GM21786 (cell line): Measurements from ENCODE around the gene GYPE.
"Not testable (repeated sequence)": the region's sequence is repeated elsewhere in the genome, so short reads cannot be mapped to it uniquely, and the experiment has no call there.

ENCODE experiments used
- ATAC-seq: cut with Tn5 transposase; IDR thresholded peaks from one replicate; pipeline ENCODE4 v1.9.1; 2021; ENCODE audit not compliant: unreplicated experiment

The GYPE gene

DNA sequence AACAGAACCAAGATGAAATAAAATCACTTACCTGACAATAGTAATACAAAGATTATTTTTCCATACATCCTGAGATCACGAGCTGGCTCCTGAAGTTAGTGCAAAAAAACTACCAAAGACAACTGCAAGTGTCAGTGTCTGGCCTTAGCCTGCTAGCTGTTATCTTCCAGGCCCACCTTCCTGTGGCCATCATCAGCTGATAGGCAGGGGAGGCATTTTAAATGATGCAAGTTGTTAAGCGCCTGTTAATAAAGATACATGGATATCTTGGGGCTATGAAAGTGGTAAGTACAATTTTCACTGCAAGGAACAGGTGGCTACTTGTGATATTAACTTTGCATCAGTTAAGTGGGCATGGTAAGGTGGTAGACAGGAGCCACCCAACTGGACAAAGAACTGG lies at the start of gene GYPE:
Gene GYPE, minus strand, starts transcription at position 120 of the 400 bp plus-strand sequence. Its CDS starts 52 bp downstream, at position 68.
- not testable (repeated sequence) for ATAC-seq

DNA sequence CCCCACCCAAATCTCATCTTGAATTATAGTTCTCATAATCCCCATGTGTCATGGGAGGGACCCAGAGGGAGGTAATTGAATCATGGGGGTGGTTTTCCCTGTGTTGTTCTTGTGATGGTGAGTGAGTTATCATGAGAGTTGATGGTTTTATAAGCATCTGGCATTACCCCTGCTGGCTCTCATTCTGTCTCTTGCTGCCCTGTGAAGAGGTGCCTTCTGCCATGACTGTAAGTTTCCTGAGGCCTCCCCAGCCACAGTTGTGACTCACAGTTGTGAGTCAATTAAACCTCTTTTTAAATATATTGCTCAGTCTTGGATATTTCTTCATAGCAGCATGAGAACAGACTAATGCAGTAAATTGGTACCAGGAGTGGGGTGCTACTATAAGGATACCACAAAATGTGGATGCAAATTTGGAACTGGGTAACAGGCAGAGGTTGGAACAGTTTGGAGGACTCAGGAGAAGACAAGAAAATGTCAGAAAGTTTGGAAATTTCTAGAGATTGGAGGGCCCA lies 46.2 kb upstream of the GYPE start:
- not testable (repeated sequence) for ATAC-seq

DNA sequence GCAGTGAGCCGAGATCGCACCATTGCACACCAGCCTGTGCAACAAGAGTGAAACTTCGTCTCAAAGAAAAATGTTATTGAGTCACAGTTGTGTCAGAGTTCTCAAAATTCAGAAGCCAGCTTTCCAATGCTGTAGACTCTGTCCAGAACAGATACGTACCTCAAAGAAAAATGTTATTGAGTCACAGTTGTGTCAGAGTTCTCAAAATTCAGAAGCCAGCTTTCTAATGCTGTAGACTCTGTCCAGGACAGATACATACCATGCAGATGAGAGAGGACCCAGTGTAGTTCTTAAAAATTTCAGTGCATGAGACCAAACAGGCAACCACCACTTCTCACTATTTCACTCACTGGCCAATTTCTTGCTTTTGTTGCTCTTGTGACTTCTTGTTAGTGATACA lies 45.6 kb upstream of the GYPE start:
- not testable (repeated sequence) for ATAC-seq

DNA sequence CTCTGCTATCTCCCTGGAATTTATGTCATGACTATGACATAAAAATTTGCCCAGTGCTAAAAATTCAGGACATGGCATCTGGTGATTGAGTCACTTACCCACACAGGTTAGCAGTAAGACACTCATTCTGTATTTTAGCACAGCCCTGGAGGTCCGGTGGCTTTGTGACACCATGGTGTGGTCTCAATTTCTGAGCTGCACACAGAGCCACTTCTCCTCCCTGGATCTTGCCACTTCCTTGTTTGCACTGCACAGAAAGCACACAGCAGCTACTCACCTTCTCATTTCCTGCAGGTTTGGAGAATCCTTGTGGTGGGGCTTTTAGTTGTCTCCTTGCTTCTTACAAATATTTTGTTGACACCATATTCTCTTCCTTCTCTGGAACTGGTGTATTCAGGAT lies 44.8 kb upstream of the GYPE start:
- not testable (repeated sequence) for ATAC-seq

DNA sequence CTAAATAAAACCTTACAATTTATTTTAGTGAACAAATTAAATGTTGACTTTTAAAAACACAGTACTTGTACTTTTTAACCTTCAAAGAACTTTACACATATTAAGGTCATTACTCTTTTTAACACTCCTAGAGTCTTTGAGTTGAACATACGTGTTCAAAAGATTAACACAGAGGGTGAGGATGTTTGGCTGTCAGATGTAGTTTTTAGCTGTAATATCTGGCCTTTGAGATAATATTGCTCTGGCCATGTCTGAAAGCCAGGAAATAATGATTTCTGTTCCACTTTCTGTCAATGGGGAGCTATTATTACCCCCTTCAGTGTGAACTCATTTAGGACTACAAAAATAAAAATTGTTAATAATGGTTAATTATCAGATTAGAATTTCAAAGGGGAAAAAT lies 42.1 kb upstream of the GYPE start:
- not testable (repeated sequence) for ATAC-seq

DNA sequence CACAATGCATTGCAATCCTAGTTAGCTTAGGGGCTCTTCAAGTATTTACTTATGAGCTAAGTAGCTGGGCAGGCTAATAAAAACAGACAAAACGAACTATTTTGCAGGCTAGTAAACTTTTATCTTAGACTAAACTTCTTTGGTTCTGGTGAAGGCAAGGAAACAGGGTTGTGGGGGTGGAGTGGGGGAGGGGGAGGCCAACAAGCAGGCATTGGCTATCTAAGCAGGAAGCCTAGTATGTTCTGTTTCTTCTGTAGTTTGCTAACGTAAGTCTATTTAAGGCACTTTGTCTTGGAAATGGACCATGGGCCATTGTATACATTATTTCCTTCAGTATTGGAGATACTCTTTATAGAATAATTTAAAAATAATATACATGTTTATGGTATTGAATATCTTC lies 35.3 kb upstream of the GYPE start:
- ATAC-seq = not testable (repeated sequence)

DNA sequence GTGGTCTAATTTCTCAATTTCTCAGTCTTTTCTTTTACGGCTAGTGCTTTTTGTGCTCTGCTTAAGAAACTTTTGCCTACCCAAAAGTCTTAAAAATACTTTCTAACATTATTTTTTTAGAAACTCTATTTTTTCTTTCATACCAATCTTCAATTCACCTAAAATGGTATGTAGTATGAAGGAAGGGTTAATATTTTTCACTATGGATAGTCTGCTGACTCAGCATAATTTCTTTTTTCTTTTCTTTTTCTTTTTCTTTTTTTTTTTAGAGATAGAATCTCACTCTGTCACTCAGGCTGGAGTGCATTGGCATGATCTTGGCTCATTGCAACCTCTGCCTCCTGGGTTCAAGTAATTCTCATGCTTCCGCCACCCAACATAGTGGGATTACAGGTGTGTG lies 34.2 kb upstream of the GYPE start:
- no peak for ATAC-seq

DNA sequence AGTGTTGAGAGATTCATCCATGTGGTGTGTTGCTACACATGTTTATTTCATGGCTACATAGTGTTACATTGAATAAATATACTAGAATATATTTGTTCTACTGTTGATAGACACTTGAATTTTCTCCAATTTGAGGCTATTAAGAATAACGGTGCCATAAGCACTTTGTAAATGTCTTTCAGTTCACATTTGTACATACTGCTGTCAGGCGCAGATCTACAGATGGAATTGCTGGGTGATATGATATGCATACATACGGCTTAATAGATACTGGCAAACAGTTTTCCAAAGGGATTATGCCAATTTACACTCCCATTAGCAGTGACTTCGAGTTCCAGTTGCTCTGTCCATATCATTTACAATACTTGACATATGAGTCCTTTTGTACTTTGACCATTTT lies 33.5 kb upstream of the GYPE start:
- not testable (repeated sequence) for ATAC-seq

DNA sequence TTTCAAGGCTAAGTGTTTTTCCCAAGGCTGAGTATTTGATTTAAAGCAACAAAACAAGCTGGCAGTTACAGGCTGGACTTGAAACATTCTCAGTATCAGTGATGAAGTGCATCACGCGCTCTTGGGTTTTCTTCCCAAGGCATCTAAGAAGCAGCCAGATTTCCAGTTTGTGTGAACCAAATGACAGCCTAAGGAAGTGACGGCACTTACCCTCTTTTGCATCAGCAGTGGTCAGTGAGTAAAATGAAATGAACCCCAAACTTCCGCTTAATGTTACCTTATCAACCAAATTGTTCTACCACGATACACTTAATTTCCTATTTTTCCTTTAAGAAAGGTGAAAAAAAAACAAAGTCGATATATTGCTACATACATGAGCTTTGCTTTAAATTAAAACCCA lies 15.8 kb upstream of the GYPE start:
- no peak for ATAC-seq

DNA sequence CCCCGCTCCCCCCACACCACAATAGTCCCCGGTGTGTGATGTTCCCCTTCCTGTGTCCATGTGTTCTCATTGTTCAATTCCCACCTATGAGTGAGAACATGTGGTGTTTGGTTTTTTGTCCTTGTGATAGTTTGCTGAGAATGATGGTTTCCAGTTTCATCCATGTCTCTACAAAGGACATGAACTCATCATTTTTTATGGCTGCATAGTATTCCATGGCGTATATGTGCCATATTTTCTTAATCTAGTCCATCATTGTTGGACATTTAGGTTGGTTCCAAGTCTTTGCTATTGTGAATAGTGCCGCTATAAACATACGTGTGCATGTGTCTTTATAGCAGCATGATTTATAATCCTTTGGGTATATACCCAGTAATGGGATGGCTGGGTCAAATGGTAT lies 11.1 kb upstream of the GYPE start:
- not testable (repeated sequence) for ATAC-seq

DNA sequence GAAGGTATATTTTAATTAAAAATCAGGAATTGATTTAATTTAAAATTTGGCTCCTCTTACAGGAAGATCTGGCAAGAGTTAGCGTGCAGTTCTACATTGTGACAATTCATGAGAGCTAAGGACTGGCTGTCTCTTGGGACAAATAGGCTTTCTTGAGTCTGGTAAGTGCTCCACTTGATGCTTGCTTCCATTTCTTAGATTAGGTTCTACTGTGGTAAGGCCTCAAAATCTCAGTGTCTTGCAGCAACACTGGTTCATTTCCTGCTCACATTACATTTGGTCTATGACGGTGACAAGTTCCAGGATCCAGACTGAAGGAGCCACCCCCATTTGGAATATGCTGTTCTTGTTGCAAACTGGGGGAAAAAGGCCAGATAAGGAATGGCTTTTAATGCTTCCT lies 7.1 kb upstream of the GYPE start:
- ATAC-seq = not testable (repeated sequence)

DNA sequence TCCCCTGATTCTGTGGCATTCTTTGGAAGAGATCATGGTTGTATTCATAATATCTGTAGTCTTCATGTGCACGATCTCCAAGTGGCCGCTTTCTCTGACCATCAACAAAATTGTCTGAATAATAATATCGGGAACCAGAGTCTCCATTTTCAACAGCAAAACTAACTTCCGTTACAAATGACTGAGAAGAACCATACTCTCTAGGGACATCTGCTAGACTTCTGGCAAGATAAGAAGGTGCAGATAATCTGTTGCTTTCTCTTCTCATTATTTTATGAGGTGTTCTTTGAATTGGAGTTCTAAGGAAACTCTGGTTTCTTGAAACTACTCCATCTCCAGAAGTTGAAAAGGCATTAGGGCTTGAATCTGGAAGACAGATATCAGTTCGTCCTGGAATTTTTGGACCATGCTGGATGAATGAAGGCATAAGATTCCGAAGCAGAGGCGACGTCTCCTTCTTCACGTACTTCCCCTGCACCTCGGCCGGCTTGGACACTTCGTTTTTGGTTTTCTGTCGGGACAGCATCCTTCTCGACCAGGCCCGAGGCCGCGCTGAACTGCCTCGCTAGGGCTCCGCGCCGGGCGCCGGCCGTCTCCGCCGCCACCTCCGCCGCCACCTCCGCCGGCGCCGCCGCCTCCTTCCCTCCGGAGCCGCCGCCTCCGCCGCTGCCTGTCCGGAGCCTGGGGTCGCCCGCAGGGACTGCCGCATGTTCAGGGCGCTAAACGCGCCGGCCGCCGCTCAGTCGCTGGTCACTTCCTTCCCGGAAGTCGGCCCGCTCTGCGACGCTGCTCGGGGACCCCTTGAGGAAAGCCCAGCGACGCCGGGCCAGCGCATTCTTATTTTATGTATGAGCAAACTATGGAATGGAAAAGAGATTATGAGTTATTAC lies 6.4 kb upstream of the GYPE start:
- peak; percentile 54 for ATAC-seq

DNA sequence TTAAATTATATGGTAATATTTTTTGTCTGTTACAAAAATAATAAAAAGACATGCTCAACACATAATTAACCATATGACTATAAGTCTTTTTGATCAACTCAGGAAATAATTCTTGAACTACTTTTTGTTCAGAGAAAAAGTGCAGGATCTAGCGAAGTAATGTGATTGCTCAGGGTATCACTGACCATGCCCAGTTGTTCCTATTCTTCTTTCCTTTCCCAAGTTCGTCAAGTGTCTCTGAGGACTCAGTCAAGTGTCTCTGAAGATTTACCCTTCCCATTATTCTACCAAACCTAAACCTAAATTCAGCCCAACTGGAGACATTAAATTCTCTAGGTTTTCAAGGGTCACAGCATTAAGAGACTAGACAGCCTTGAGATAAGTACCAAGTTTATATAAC lies 5.5 kb upstream of the GYPE start:
- not testable (repeated sequence) for ATAC-seq

DNA sequence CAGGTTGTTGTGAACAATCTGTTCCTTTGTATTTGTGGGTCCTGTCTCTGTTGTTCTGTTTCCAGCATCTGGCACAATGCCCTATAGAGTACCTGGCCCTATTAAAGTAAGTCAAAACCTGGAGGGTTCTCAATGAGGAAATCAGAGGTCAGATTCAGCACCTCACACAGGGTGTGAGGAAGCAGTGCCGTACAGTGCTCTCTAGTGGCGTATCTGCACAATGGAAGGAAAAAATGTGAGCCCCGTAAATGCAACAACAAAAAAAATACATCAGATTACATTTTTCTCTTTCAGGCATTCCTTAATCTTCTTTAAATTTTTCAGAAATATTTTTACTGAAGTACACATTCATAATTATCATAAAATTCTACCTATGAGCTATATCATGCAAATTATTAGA lies 2.5 kb upstream of the GYPE start:
- peak; percentile 45 for ATAC-seq

DNA sequence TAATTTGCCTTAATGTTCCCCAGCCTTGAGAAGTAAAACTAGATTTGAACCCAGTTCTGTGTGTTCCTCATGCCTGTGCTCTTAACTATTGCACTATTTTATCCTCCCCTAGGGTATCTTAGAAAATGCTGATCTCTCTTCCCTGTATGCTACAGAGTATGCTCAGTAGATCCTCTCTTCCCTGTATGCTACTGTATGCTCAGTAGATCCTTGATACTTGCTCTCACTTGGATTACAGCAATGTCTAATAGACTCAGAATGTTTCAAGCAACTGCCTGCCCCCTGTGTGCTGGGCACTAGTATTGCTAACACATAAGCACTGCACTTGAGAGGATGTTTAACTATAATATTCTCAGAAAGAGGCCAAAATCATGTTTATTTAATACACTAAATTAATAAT lies 928 bp downstream of the GYPE start:
- not testable (repeated sequence) for ATAC-seq

DNA sequence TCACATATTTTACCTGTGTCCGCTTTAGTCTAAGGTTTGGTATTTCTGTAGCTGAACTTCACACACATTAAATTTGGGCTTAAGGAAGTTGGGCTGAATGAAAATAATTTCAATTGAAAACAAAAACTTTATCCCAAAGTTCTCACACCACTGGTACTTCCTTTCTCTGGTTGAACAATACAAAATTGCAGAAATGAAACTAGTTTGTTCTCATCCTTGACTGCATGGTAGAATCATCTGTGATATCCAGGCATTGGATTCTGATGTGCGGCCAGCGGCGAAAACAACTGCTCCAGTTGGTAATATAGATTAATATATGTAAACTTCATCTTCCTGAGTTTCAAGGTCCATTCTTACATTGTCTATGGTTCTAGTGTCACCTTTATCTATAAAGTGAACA lies 15.0 kb downstream of the GYPE start:
- peak; percentile 56 for ATAC-seq

DNA sequence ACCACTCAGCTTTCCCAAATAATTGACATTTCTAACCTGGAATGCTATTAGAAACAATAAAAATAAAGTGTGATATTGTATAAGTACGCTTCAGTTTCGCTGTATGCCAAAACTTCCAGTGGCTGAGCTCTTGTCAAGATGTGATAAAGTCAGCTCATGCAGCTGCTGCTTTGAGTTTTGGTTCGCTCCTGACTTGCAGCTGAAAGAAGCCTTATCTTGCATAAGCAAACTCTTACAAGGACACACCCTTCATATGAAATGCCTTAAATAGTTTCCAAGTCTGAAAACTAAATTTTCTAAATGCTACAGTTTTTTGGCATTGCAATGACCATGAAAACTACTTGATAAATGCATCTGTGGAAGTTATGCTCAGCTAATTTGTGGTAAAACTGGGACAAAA lies 17.2 kb downstream of the GYPE start:
- ATAC-seq = not testable (repeated sequence)

DNA sequence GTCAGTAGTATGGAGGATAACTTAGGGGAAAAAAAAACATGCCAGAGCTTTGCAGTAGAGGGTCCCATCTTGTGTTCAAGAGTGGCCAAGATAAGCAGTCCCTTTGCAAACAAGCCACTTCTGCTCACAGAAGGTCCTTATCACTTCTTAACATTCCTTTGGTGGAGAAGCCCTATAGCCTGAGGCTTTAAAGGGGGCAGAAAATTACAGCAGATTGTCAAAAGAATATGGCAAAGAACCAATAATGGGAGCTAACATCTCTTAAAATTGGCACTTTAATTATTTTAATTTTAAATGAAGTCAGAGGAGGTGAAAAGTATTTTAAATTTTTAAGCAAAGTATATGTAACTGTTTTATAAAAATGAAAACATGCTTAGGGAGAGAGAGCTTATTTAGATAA lies 20.4 kb downstream of the GYPE start:
- not testable (repeated sequence) for ATAC-seq

DNA sequence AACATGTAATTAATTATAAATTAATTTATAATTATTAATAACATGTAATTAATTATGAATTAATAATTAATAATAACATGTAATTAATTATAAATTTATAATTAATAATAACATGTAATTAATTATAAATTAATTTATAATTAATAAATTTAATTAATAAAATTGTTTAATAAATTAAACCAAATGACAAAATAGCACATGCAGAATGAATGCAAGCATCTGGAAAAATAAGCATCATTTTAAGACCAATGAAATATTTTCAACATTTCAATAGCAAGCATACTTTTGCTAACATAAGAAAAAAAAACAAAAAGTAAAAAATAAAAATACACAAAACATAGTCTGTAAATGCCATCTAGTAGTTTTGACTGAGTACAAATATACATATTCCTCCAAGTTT lies 21.8 kb downstream of the GYPE start:
- ATAC-seq = no peak

DNA sequence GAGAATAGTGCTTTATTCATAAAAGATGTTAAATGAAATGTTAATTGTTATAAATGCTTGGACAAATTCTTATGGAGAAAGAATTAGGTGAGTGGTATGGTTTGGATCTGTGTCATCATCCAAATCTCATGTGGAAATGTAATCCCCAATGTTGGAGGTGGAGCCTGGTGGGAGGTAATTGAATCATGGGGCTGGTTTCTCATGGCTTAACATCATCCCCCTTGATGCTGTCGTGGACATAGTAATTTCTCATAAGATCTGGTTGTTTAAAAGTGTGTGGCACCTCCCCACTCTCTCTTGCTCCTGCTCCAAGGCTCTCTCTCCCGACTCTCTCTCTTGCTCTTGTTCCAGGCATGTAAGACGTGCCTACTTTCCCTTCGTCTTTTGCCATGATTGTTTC lies 22.5 kb downstream of the GYPE start:
- no peak for ATAC-seq

DNA sequence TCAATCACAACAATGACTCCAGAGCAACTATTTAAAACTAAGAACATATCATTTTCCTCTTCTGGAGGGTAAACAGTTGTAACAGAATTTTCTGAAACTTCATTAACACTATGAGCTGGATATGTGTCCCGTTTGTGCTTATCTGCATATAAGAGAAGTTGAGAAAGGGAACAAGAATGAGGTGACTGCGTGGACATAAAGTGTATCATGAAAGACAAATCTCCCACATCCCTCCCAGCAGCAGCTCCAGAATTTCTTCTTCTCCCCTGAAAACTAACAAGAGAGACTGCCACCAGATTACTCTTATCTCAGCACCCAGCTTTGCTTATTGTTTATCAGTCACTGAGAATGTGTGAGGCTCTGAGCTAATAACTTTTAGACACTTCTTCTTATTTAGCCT lies 25.8 kb downstream of the GYPE start:
- not testable (repeated sequence) for ATAC-seq

DNA sequence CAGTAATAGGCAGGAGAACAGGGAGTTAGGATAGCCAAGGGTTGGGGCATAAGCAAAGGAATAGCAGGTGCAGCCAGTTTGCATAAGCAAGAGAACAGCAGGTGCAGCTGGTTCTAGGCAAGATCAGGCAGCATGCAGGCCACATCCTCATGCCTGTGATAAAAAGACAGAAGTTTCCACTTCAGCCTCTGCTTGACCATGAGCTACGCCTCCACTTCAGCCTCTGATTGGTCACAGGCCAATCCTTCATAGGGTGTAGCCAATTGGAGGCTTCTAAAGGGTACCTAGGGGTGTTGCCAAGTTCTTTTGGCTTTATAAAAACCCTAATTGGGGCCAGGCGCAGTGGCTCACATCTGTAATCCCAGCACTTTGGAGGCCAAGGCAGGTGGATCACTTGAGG lies 30.0 kb downstream of the GYPE start:
- ATAC-seq = not testable (repeated sequence)
